Activated naive CD4-positive, alpha-beta T cell treated with anti-CD3 and anti-CD28 coated beads, Interleukin-2, amount 50 U/mL, for 72 hours (primary cell): ENCODE measurements around the gene SEMA3F. TPM values are rescaled to one million over a fixed set of nuclear protein-coding genes. Genes with fewer than 3 reads are reported as not detected.

Source experiments
- ATAC-seq, 2 donors: fragments of 150-1000 bp; cut with Tn5 transposase; 2 replicates each; pipeline ENCODE4 v1.10.0; 2021; ENCODE audit warnings: mild to moderate bottlenecking in 2 of 2, moderate library complexity in 2 of 2
- DNase-seq, 2 donors: peaks; one replicate each; pipeline ENCODE4 v3.0.0; 2021 to 2022; ENCODE audit warnings: low spot score in 2 of 2
- H3K27ac Mint-ChIP-seq, 2 donors: one replicate each; pipeline ENCODE4 v1.8.0; 2022; ENCODE audit warnings: mild to moderate bottlenecking in 2 of 2, mixed read lengths in 2 of 2
- H3K36me3 Mint-ChIP-seq, 2 donors: one replicate each; pipeline ENCODE4 v1.8.0; 2022; ENCODE audit warnings: mixed read lengths in 2 of 2
- H3K9me3 Mint-ChIP-seq, 2 donors: one replicate each; pipeline ENCODE4 v1.8.0; 2022; ENCODE audit warnings: mixed read lengths in 2 of 2
- total RNA-seq, 2 donors: library from RNA; stranded (reverse); gene quantifications; one replicate each; pipeline ENCODE4 v1.2.3, GENCODE V29; 2022

Gene SEMA3F
- total RNA-seq, 2 donors from 2014 or later, result 0.32 to 0.54 TPM

DNA sequence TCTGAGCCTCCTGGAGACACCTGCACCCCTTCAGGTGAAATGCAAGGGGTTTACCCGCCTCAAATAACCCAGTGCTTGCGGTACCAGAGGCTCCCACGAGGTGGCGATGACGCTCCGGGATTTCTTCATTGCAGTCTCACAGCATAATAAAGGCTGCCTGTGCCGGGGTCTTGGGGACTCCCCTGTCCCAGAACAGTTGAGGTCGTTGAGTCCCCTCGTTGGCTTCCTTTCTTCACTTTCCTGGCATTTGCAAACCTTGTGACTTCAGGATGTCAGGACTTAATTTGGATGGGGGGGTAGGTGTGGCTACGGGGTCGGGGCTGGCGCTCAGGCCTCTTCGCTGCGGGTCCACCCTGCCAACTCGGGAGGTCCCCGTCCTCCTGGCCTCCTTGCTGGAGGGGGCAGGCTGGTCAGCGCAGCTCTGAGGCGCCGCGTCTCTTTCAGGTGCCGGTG is 37.6 kb downstream of the SEMA3F start:
- Mint-ChIP-seq H3K9me3 (no peaks in the 10 kb centered on the region), H3K27ac (no peak overlapping the region), H3K36me3 (no peaks in the 10 kb centered on the region)
- DNase-seq, result peak; percentile 67 to 96
- peak; percentile 56 to 65 for ATAC-seq

DNA sequence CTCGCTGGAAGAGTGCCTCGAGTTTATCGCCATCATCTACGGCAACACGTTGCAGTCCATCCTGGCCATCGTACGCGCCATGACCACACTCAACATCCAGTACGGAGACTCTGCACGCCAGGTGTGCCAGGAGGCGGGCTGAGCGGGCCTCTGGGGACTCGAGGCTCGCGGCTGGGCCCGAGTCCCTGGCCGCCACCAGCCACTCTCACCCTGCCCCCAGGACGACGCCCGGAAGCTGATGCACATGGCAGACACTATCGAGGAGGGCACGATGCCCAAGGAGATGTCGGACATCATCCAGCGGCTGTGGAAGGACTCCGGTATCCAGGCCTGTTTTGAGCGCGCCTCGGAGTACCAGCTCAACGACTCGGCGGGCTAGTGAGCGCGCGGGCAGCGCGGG is 38.2 kb downstream of the SEMA3F start:
- Mint-ChIP-seq H3K27ac (no peak overlapping the region), H3K9me3 (no peaks in the 10 kb centered on the region), H3K36me3 (no peaks in the 10 kb centered on the region)
- DNase-seq (no peak), ATAC-seq (no peak)

DNA sequence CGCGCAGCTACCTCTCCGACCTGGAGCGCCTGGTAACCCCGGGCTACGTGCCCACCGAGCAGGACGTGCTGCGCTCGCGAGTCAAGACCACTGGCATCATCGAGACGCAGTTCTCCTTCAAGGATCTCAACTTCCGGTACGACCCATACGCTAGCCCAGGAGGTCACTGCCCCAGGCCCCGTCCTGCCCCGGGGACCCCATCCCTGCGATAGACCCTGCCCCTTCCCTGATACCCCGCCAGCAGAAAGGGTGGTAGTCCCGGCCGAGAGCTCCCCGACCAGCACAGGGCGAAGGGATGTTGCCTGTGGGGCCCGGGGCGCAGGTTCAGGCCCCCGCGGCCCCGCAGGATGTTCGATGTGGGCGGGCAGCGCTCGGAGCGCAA is 38.6 kb downstream of the SEMA3F start:
- Mint-ChIP-seq H3K9me3 (no peaks in the 10 kb centered on the region), H3K36me3 (no peaks in the 10 kb centered on the region), H3K27ac (no peak overlapping the region)
- no peak for DNase-seq
- ATAC-seq, result no peak

DNA sequence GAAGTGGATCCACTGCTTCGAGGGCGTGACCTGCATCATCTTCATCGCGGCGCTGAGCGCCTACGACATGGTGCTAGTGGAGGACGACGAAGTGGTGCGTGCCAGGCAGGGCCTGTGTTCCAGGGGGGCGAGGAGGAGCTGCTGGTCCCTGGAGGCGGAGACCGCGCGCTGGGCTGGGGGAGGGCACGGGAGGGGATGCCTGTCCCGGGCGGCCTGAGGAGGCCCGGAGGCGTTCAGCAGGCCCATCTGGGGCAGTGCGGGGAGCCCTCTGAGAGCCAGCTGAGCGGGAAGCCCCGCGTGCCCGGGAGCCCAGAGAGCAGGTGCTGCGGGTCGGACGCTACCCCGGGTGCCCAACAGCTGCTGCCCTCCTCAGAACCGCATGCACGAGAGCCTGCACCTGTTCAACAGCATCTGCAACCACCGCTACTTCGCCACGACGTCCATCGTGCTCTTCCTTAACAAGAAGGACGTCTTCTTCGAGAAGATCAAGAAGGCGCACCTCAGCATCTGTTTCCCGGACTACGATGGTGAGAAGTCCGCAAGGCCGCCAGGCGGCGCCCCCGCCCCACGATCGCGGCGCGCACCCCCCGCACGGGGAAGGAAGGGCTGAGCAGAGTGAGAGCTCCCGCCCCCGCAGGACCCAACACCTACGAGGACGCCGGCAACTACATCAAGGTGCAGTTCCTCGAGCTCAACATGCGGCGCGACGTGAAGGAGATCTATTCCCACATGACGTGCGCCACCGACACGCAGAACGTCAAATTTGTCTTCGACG is 39.2 kb downstream of the SEMA3F start:
- no peak overlapping the region for H3K27ac Mint-ChIP-seq
- H3K36me3 Mint-ChIP-seq, result no peaks in the 10 kb centered on the region
- H3K9me3 Mint-ChIP-seq, result no peaks in the 10 kb centered on the region
- ATAC-seq, result peak; percentile 79 to 82
- DNase-seq, result peak; percentile 69 to 85

DNA sequence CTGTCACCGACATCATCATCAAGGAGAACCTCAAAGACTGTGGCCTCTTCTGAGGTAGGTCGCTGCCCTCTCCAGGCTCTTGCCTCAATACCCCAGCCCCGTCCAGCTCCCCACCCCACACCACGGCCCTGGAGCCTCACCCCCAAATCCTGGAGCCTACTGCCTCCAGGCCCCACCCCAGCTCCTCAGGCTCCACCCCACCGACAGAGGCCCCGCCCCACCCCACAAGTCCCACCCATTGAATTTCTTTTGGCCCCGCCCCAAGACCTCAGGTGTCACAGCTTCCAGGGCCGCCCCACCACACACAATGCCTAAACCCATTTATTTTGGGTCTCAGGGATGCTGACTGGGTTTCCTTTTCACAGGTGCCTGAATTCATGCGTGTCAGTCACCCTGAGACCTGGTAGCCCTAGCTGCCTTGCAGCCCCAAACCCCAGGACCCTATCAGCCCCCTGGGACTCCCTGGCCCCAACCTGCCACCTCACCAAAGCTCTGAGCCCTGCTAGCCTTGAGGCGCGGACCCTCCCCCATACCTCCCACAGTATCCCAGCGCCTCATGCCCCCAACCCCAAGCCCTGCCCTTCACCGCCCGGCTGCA is 39.9 kb downstream of the SEMA3F start:
- H3K36me3 Mint-ChIP-seq, result no peaks in the 10 kb centered on the region
- ATAC-seq, result peak; percentile 35 to 65
- no peak for DNase-seq
- no peak overlapping the region for H3K27ac Mint-ChIP-seq
- H3K9me3 Mint-ChIP-seq, result no peaks in the 10 kb centered on the region

DNA sequence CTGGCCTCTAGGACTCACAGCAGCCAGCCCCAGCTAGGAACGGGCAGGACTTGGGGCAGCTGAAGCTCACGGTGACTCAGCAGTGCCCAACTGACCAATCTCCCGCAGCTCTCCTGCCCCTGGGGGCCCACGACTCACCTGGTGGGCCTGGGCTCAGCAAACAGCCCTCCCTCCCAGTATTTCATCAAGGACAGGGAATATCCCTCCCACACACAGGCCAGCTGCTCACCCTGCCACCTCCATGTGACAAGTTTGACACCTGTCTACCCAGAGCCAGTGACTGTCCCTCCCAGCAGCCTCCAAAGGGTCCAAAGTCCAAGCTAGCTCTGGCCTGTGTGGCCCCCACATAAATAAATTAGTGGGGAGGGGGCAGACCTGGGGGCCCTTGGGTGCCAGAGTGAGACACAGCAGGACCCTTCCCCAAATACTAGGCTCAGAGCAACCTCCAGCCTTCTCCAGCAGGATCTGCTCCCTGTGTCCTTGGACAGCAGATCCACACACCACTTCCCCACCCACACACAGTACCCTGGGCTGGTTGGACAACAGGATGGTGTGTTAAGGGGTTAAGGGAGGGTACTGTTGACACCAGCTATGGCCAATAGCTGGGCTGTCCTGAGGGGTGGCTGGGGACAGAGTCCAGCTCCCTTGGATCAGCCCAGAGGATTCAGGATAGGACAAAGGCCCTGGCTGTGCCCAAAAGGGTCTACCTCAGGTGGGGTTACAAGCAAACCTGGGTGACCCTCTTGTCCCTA is 40.6 kb downstream of the SEMA3F start:
- no peak overlapping the region for H3K27ac Mint-ChIP-seq
- H3K9me3 Mint-ChIP-seq, result no peaks in the 10 kb centered on the region
- no peak for ATAC-seq
- DNase-seq, result no peak
- no peaks in the 10 kb centered on the region for H3K36me3 Mint-ChIP-seq

DNA sequence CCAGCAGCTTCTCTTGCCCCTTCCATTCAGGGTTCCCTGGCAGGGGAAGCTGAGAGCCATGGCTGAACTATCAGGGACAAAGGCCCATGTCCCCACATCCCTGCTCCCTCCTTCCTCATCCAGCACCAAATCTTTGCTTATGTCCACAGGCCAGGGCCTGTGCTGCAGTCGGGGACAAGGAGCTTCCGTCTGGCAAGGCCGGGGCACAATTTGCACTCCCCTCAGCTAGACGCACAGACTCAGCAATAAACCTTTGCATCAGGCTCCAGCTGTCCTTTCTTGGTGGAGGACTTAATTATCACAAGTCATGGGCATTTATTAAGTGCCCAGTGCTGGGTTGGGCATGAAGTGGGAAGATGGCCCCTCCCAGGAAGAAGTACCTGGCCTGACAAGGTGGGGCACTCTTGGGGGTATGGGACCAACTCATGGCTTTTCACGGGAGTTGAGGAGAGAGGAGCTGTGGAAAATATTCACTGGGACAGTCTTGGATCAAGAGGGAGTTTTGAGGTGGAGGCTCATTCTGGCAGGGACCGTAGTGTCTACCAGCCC is 41.2 kb downstream of the SEMA3F start:
- no peaks in the 10 kb centered on the region for H3K36me3 Mint-ChIP-seq
- no peak for DNase-seq
- peak overlapping the region in 1 of 2 donors; percentile 23 for H3K27ac Mint-ChIP-seq

DNA sequence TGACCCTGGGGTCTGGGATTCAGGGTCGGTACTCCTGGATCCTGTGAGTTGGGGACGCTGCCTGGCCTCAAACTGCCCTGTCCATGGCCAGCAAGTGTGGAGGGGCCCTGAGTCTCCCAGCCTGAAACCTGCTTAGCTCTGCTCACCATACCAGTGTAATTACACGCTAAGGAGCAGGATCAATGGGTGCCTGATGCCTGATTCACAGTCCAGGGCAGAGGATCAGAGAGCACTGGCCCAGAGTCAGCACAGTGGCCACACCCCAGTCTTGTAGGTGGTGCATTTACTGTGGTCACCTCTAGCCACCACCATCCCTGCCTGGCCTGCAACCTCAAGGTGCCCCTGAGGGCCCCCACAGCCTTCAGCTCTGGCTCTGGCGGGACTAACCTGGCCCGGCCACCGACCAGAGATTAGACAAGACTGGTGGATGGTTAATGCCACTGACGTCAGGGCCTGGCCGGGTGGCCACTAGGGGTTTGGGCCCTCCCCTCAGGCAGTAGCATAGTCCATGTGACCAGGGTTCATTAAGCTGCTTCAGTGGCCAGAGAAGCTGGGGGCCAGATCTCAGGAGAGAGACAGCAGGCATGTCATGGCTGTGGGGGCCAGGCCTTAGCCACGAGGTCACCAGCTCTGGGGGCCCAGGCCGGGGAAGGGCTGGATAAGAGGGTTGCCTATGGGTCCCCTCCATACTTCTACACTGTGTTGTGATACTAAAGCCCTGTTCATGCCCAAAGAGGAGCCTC is 46.6 kb downstream of the SEMA3F start:
- ATAC-seq (no peak), DNase-seq (no peak)
- H3K36me3 Mint-ChIP-seq, result no peaks in the 10 kb centered on the region
- no peaks in the 10 kb centered on the region for H3K9me3 Mint-ChIP-seq
- no peak overlapping the region for H3K27ac Mint-ChIP-seq

More for the DNA sequence above, 41.2 kb downstream of the SEMA3F start:
- H3K9me3 Mint-ChIP-seq, result no peaks in the 10 kb centered on the region
- no peak for ATAC-seq

DNA sequence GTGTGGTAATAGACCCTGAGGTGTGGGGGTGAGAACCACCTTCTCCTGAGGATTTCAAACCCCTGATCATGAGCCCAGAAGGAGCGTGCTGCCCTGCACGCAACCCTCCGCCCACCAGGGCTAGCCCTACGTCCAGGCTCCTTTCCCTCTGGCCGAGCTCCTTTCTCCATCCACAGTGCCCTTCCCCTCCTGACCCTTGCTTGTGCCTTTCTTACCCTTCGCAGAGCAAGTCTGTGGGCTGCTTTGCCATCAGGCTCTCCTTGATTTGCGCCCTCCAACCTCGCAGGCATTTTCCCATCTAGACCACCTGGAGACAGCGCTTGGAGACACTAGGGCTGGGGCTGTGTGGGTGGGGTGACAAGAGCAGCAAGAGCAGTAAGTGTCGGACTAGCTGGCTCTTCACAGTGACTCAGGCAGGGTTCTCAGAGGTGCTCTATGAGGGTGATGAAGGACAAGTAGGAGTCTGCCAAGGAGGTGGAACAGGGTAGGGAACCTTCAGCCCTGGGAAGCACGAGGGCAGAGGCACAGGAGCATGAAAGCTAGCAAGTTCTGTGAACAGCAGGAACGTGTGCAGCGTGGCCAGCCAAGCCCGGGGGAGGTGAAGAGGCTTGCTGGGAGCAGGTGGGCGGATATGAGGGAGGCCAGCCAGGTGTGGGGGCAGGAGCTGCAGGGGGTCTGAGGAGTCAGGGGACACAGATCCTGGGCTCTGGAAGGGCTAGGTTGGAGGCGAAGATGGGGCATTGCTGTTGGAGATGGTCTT is 47.4 kb downstream of the SEMA3F start:
- no peak overlapping the region for H3K27ac Mint-ChIP-seq
- H3K9me3 Mint-ChIP-seq, result no peaks in the 10 kb centered on the region
- DNase-seq (no peak), ATAC-seq (no peak)
- no peaks in the 10 kb centered on the region for H3K36me3 Mint-ChIP-seq

DNA sequence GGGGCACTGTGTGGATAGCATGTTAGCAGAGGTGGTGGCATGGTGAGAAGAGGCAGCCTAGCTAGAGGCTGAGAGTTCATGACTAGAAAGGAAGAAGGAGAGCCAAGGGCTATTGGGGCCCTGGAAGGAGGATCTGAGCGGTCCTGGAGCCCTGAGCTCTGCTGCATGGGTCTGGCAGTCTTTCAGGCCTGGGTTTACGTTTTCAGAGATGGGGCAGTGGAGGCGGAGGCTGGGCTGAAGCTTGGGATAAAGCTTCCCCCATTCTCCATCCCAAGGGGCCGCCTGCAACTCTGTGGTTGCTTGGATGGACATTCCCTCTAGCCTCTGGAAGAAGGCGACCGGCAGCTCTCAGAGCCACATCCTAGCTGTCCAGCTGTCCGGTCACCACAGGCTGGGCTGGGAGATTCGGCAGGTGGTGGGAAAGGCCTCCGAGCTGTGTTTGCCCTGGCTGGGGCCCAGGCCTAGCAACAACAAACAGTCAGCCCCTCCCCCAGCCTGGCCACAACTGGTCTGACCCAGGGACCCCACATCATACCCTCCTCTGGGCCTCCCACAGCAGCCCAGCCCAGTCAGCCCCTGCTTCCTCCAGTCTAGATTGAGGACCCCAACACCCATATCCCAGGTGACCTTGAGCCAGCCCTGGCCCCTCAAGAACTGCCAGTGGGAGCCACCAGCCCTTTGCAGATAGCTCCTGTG is 48.1 kb downstream of the SEMA3F start:
- H3K9me3 Mint-ChIP-seq, result no peaks in the 10 kb centered on the region
- ATAC-seq, result no peak
- no peak for DNase-seq
- H3K36me3 Mint-ChIP-seq, result no peaks in the 10 kb centered on the region
- H3K27ac Mint-ChIP-seq, result no peak overlapping the region

DNA sequence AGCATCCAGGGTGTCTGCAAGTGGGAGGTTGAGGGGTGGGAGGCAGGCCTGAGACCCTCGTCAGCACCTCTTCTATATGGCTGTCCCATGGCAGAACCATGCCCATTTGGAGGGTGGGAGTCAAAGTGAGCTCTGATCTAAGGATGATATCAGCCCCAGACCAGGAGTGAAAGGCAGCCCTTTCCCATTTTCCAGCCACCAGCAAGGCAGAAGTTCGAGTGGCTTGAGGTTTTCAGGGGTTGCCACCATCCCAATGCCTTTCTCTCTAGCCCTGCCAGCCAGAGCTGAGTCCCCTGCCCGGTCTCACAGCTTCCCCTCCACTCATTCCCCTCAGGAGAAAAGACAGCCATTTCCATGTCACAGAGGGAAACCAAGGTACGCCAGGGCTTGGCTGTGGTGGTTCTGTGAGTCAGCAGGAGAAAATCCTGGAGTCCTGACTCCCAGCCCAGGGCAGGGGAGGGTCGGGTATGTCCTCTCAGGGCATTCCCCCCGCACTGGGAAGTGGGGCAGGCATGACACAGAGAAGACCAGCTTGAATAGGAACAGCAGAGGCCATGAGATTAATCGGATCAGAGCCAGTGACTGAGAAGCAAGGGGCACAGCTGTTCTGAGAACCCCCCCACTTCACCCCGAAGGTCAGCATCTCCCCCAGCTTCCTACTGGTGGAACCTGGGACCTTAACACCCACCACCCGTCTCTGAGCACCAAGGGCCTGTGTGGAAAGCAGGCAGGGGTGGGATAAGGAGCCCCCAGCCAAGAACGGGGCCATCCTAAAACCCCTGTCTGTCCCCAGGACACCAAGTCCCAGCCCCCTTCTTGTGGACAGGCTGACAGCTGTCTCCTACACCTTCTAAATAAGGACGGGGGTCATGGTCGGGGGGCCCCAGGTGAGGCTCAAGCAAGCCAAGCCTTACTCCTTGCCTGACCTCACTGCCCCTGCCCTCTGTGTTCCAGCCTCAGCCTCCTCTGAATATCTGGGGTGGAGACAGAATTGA is 49.0 kb downstream of the SEMA3F start:
- DNase-seq, result no peak
- no peak overlapping the region for H3K27ac Mint-ChIP-seq
- no peaks in the 10 kb centered on the region for H3K36me3 Mint-ChIP-seq
- no peaks in the 10 kb centered on the region for H3K9me3 Mint-ChIP-seq
- no peak for ATAC-seq

DNA sequence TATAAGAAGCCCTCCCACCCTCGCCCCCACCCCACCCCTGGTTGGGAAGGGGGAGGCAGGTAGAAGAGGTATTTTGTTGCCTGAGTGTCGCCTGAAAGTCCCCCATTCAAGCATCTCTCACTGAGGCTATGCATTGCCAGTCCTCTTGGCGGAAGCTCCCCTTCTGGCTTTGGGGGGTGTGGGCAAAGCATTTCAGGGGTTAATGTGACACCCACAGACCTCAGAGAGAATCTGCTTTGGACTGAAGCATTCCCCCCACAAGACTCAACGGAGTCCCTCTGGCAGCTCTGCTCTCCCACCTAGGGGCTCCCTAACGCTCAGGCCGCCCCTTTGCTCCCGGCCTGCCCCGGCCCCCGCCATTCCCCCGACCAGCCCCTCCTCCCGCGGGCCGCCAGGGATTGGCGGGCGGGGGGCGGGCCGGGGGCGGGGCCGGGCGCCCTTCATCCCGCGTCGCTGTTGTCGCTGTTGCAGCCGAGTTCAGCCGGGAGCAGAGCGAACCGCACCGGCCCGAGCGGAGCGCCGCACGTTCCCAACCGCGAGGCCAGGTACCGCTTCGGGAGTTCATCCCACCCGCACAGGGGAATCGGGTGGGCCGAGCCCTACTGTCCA is 49.8 kb downstream of the SEMA3F start, which contains the start of gene SLC38A3:
TSS of gene SLC38A3 (plus strand) at position 468 of the 609 bp plus-strand sequence. CDS start 8,929 bp downstream, outside the sequence.
- DNase-seq, result no peak
- peak; percentile 22 to 64 for ATAC-seq
- Mint-ChIP-seq H3K27ac (no peak within 1 kb of the TSS), H3K36me3 (no peaks in the 10 kb centered on the region), H3K9me3 (no peaks in the 10 kb centered on the region)

DNA sequence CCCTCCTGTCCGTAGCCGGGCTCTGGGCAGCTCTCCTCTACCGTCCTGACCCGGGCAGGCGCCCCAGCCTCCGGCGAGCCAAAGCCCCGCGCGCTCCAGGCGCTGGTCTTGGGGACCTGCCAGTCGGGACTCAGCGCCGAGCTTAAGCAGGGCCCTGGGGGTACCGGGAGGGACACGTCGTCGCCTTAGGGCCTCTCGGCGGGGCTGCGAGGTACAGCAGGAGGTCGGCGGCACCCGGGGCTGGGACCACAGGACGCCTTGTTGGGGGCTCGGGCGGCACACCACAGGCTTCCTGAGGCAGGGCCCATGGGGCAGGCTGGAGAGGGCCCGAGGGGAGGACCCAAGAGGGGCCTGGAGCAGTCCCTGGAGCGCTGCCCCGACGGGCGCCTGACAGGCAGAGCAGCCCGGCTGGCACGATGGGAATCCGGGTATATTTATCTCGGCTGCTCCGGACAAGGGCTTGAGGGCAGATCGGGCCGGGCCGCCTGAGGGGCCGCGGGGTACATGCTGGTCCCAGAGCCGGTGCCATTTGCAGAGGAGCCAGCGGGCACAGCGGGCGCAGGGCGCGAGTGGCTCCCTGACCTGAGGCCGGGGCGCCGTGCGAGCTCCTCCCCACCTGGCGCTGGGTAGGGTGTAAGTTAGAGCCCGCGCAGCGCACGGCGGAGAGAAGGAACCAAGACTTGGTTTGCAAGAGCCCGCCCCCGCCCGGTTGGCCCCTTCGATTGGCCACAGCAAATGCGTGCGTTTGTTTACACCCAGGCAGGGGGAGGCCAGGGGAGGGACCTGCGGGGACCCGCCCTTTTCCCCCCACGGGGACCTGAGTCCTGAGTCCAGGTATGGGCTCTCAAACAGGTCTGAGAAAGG is 50.5 kb downstream of the SEMA3F start:
- ATAC-seq, result peak; percentile 29 to 71
- Mint-ChIP-seq H3K9me3 (no peaks in the 10 kb centered on the region), H3K27ac (no peak overlapping the region)

More for the DNA sequence above, 50.5 kb downstream of the SEMA3F start:
- DNase-seq, result peak in 1 of 2 donors; percentile 45
- no peaks in the 10 kb centered on the region for H3K36me3 Mint-ChIP-seq
